SU-DHL-6 (cell line): ENCODE measurements around the gene PSME4.

Source experiments
- H2AFZ ChIP-seq: fragments of 200-600 bp; sonication (generic); 2 replicates; pipeline ENCODE4 v1.6.1; 2014; ENCODE audit warnings: low read depth, mild to moderate bottlenecking, moderate library complexity, mixed read lengths, antibody characterized with exemption, low read length; ENCODE audit not compliant: severe bottlenecking
- H3F3A ChIP-seq: fragments of 200-600 bp; shearing (Covaris generic); 2 replicates; pipeline ENCODE4 v1.6.0; 2016; ENCODE audit warnings: antibody characterized with exemption, mild to moderate bottlenecking; ENCODE audit not compliant: insufficient read depth
- H3K27ac ChIP-seq: fragments of 200-600 bp; sonication (generic); 2 replicates; pipeline ENCODE4 v1.5.1; 2016; ENCODE audit warnings: low read depth, mild to moderate bottlenecking, low read length, moderate library complexity, mixed read lengths
- H3K27me3 ChIP-seq: fragments of 200-600 bp; sonication (generic), shearing (Covaris generic); 2 replicates; pipeline ENCODE4 v1.6.0; 2014; ENCODE audit warnings: mild to moderate bottlenecking, low read length
- H3K36me3 ChIP-seq: fragments of 200-600 bp; sonication (generic); 2 replicates; pipeline ENCODE4 v1.6.1; 2014; ENCODE audit warnings: mild to moderate bottlenecking, low read length, mixed read lengths
- H3K4me2 ChIP-seq: fragments of 300-600, 200-600 bp; shearing (Covaris generic), sonication (generic); 2 replicates; pipeline ENCODE4 v1.6.0; 2014; ENCODE audit warnings: low read length, low read depth, mild to moderate bottlenecking; ENCODE audit not compliant: poor library complexity, severe bottlenecking
- H3K4me3 ChIP-seq: fragments of 200-600 bp; sonication (generic); 2 replicates; pipeline ENCODE4 v1.5.1; 2014; ENCODE audit warnings: antibody characterized with exemption, low read length, mild to moderate bottlenecking, mixed read lengths; ENCODE audit not compliant: insufficient read depth, poor library complexity, severe bottlenecking
- H3K79me2 ChIP-seq: fragments of 200-600 bp; sonication (generic); 2 replicates; pipeline ENCODE4 v1.6.1; 2014; ENCODE audit warnings: mild to moderate bottlenecking, low read length, moderate library complexity; ENCODE audit not compliant: insufficient read depth
- H3K9ac ChIP-seq: fragments of 200-600 bp; sonication (generic); 2 replicates; pipeline ENCODE4 v1.7.0; 2014; ENCODE audit warnings: mild to moderate bottlenecking, low read length
- H3K9me2 ChIP-seq: fragments of 200-600 bp; sonication (generic); replicated peaks from 2 replicates; pipeline ENCODE4 v1.6.1; 2014; ENCODE audit warnings: low read length; ENCODE audit not compliant: insufficient read depth
- H3K9me3 ChIP-seq: fragments of 200-600 bp; sonication (generic); 2 replicates; pipeline ENCODE4 v1.6.1; 2014; ENCODE audit warnings: low read length, mixed read lengths; ENCODE audit not compliant: insufficient read depth
- H4K20me1 ChIP-seq: fragments of 200-600 bp; sonication (generic); 2 replicates; pipeline ENCODE4 v1.6.1; 2014; ENCODE audit warnings: low read depth, mild to moderate bottlenecking, antibody characterized with exemption, low read length, moderate library complexity, mixed read lengths
- CTCF ChIP-seq: fragments of 200-600 bp; sonication (generic); IDR thresholded peaks from one replicate; pipeline ENCODE4 v1.5.1; 2017; ENCODE audit warnings: antibody characterized with exemption, mild to moderate bottlenecking, low read length, moderate library complexity; ENCODE audit not compliant: insufficient read depth, poor library complexity, severe bottlenecking
- EZH2phosphoT487 ChIP-seq: fragments of 200-600 bp; sonication (generic), shearing (Covaris generic); conservative IDR thresholded peaks from 2 replicates; pipeline ENCODE4 v1.6.1; 2018; ENCODE audit warnings: mild to moderate bottlenecking, antibody characterized with exemption, low read length, moderate library complexity, mixed read lengths

The PSME4 gene

GRCh38 chr2:53865264-53865663 is 105.5 kb downstream of the PSME4 start:
- no peak overlapping the region for H3K27ac ChIP-seq
- no peak overlapping the region for H2AFZ ChIP-seq
- no peaks in the 10 kb centered on the region for H3K9me3 ChIP-seq
- peaks cover 40% of the 10 kb centered on the region; the same call in 1 of the 2 replicates for H3K36me3 ChIP-seq
- H3K9ac ChIP-seq = no peak overlapping the region
- H3F3A ChIP-seq = 0 out of 2 replicates have a peak, but pooled peaks cover 4% of the 10 kb centered on the region
- no peaks in the 10 kb centered on the region for H4K20me1 ChIP-seq
- no peaks in the 10 kb centered on the region for H3K27me3 ChIP-seq
- H3K4me3 ChIP-seq = no peak overlapping the region
- H3K79me2 ChIP-seq = no peaks in the 10 kb centered on the region
- TF ChIP-seq CTCF = no peak
- no peak for TF ChIP-seq EZH2phosphoT487
- H3K9me2 ChIP-seq = no peaks in the 10 kb centered on the region
- no peak overlapping the region for H3K4me2 ChIP-seq

DNA sequence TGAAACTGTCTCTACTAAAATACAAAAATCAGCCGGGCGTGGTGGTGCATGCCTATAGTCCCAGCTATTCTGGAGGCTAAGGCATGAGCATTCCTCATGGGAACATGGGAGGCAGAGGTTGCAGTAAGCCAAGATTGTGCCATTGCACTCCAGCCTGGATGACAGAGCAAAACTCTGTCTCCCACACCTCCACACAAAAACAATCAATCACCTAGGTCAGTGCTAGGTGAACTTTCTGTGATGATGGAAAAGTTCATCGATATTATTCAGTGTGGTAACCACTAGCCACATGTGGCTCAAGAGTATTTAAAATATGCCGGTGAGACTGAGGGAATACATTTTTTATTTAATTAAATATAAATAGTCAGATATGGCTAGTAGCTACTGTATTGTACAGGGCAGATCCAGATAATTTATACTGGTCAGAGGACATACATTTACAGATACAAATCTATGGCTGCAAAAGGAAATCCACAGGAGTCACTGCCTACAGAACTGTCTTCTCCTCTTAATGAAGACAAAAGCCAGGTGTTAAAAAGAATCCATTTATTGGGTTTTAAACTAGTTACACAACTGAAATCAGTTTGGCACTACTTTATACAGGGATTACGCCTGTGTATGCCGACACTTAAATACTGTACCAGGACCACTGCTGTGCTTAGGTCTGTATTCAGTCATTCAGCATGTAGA is 107.1 kb downstream of the PSME4 start:
- peaks cover 4% of the 10 kb centered on the region; the same call in 1 of the 2 replicates for H3F3A ChIP-seq
- no peaks in the 10 kb centered on the region for H3K9me2 ChIP-seq
- no peaks in the 10 kb centered on the region for H3K79me2 ChIP-seq
- H3K9me3 ChIP-seq = no peaks in the 10 kb centered on the region
- TF ChIP-seq EZH2phosphoT487 = no peak
- no peak for TF ChIP-seq CTCF
- H3K27ac ChIP-seq = no peak overlapping the region
- no peaks in the 10 kb centered on the region for H3K27me3 ChIP-seq
- no peak overlapping the region for H3K9ac ChIP-seq
- H2AFZ ChIP-seq = no peak overlapping the region
- H3K4me2 ChIP-seq = no peak overlapping the region
- H3K36me3 ChIP-seq = peaks cover 33% of the 10 kb centered on the region; the same call in 1 of the 2 replicates
- no peaks in the 10 kb centered on the region for H4K20me1 ChIP-seq
- H3K4me3 ChIP-seq = no peak overlapping the region

GRCh38 chr2:53861824-53862223 is 109.0 kb downstream of the PSME4 start:
- no peaks in the 10 kb centered on the region for H3K9me3 ChIP-seq
- H3K79me2 ChIP-seq = no peaks in the 10 kb centered on the region
- no peak overlapping the region for H3K4me3 ChIP-seq
- H4K20me1 ChIP-seq = no peaks in the 10 kb centered on the region
- H3K27me3 ChIP-seq = no peaks in the 10 kb centered on the region
- H3K9ac ChIP-seq = no peak overlapping the region
- no peak overlapping the region for H3K4me2 ChIP-seq
- peaks cover 28% of the 10 kb centered on the region; the same call in 1 of the 2 replicates for H3K36me3 ChIP-seq
- TF ChIP-seq CTCF (no peak), EZH2phosphoT487 (no peak)
- peaks cover 4% of the 10 kb centered on the region; the same call in 1 of the 2 replicates for H3F3A ChIP-seq
- H2AFZ ChIP-seq = no peak overlapping the region
- H3K9me2 ChIP-seq = no peaks in the 10 kb centered on the region
- H3K27ac ChIP-seq = no peak overlapping the region
